Skeletal muscle satellite cell (primary cell): Measurements from ENCODE around the gene PTH1R.

Experiments
- H3K27me3 ChIP-seq: 2 replicates; pipeline ENCODE4 v1.7.0; 2013; ENCODE audit warnings: low read length; ENCODE audit not compliant: control insufficient read depth, insufficient read depth
- H3K36me3 ChIP-seq: 2 replicates; pipeline ENCODE4 v1.7.0; 2013; ENCODE audit warnings: mild to moderate bottlenecking, control low read depth, low read length; ENCODE audit not compliant: insufficient read depth
- H3K4me1 ChIP-seq: 2 replicates; pipeline ENCODE4 v1.7.0; 2013; ENCODE audit warnings: low read length; ENCODE audit not compliant: control insufficient read depth, insufficient read depth
- H3K4me2 ChIP-seq: 2 replicates; pipeline ENCODE4 v1.7.0; 2013; ENCODE audit warnings: mild to moderate bottlenecking, low read length
- H3K4me3 ChIP-seq: 2 replicates; pipeline ENCODE4 v1.7.0; 2013; ENCODE audit warnings: low read length
- H3K9ac ChIP-seq: 2 replicates; pipeline ENCODE4 v1.7.0; 2013; ENCODE audit warnings: mild to moderate bottlenecking, low read depth, low read length, moderate library complexity
- H3K9me3 ChIP-seq: replicated peaks from 2 replicates; pipeline ENCODE4 v1.7.0; 2013; ENCODE audit warnings: mild to moderate bottlenecking, control low read depth, low read length

Gene PTH1R

GRCh38 chr3:46851364-46852333, 25.9 kb upstream of the PTH1R start:
- H3K9ac ChIP-seq, result no peak overlapping the region
- H3K4me1 ChIP-seq, result no peaks in the 10 kb centered on the region
- H3K27me3 ChIP-seq, result peaks cover 22% of the 10 kb centered on the region

GRCh38 chr3:46852334-46852720, 25.2 kb upstream of the PTH1R start:
- H3K4me2 ChIP-seq, result no peak overlapping the region
- H3K9me3 ChIP-seq, result no peaks in the 10 kb centered on the region
- no peaks in the 10 kb centered on the region for H3K4me1 ChIP-seq
- H3K36me3 ChIP-seq, result no peaks in the 10 kb centered on the region
- H3K4me3 ChIP-seq, result no peak overlapping the region
- H3K27me3 ChIP-seq, result peaks cover 28% of the 10 kb centered on the region
- no peak overlapping the region for H3K9ac ChIP-seq

More at GRCh38 chr3:46851364-46852333, 25.9 kb upstream of the PTH1R start:
- H3K4me3 ChIP-seq, result no peak overlapping the region
- H3K4me2 ChIP-seq, result no peak overlapping the region
- no peaks in the 10 kb centered on the region for H3K36me3 ChIP-seq
- no peaks in the 10 kb centered on the region for H3K9me3 ChIP-seq

GRCh38 chr3:46852839-46853355, 24.6 kb upstream of the PTH1R start:
- Histone ChIP-seq H3K9ac (no peak overlapping the region), H3K4me2 (no peak overlapping the region), H3K4me3 (no peak overlapping the region), H3K9me3 (no peaks in the 10 kb centered on the region), H3K36me3 (no peaks in the 10 kb centered on the region), H3K4me1 (no peaks in the 10 kb centered on the region), H3K27me3 (peaks cover 32% of the 10 kb centered on the region)

- no peaks in the 10 kb centered on the region for H3K9me3 ChIP-seq
- no peaks in the 10 kb centered on the region for H3K36me3 ChIP-seq
- no peaks in the 10 kb centered on the region for H3K4me1 ChIP-seq
- peaks cover 38% of the 10 kb centered on the region for H3K27me3 ChIP-seq
- H3K4me2 ChIP-seq, result no peak overlapping the region
- H3K9ac ChIP-seq, result no peak overlapping the region
- no peak overlapping the region for H3K4me3 ChIP-seq
Observed at GRCh38 chr3:46853441-46854415, 23.8 kb upstream of the PTH1R start.

GRCh38 chr3:46854555-46854991, 22.9 kb upstream of the PTH1R start:
- no peaks in the 10 kb centered on the region for H3K36me3 ChIP-seq
- peaks cover 38% of the 10 kb centered on the region for H3K27me3 ChIP-seq
- H3K9me3 ChIP-seq, result no peaks in the 10 kb centered on the region

GRCh38 chr3:46856576-46857471, 20.7 kb upstream of the PTH1R start:
- Histone ChIP-seq H3K9me3 (no peaks in the 10 kb centered on the region), H3K4me3 (no peak overlapping the region), H3K27me3 (peaks cover 31% of the 10 kb centered on the region), H3K4me2 (no peak overlapping the region), H3K9ac (no peak overlapping the region), H3K4me1 (no peaks in the 10 kb centered on the region), H3K36me3 (no peaks in the 10 kb centered on the region)

More at GRCh38 chr3:46854555-46854991, 22.9 kb upstream of the PTH1R start:
- Histone ChIP-seq H3K4me1 (no peaks in the 10 kb centered on the region), H3K9ac (no peak overlapping the region), H3K4me2 (no peak overlapping the region), H3K4me3 (no peak overlapping the region)

GRCh38 chr3:46857485-46858341, 19.8 kb upstream of the PTH1R start:
- no peaks in the 10 kb centered on the region for H3K4me1 ChIP-seq
- H3K27me3 ChIP-seq, result peaks cover 31% of the 10 kb centered on the region
- no peaks in the 10 kb centered on the region for H3K36me3 ChIP-seq
- no peaks in the 10 kb centered on the region for H3K9me3 ChIP-seq
- no peak overlapping the region for H3K4me3 ChIP-seq
- H3K4me2 ChIP-seq, result no peak overlapping the region
- H3K9ac ChIP-seq, result no peak overlapping the region

- Histone ChIP-seq H3K4me1 (no peaks in the 10 kb centered on the region), H3K4me2 (no peak overlapping the region), H3K4me3 (no peak overlapping the region), H3K9ac (no peak overlapping the region), H3K27me3 (peaks cover 33% of the 10 kb centered on the region), H3K36me3 (no peaks in the 10 kb centered on the region), H3K9me3 (no peaks in the 10 kb centered on the region)
Observed at GRCh38 chr3:46858456-46858855, 19.1 kb upstream of the PTH1R start.

- no peaks in the 10 kb centered on the region for H3K9me3 ChIP-seq
- peaks cover 35% of the 10 kb centered on the region for H3K27me3 ChIP-seq
- no peaks in the 10 kb centered on the region for H3K36me3 ChIP-seq
- no peak overlapping the region for H3K4me2 ChIP-seq
- no peak overlapping the region for H3K4me3 ChIP-seq
- H3K4me1 ChIP-seq, result no peaks in the 10 kb centered on the region
- no peak overlapping the region for H3K9ac ChIP-seq
Observed at GRCh38 chr3:46859001-46859710, 18.4 kb upstream of the PTH1R start.
